Sciatic nerve (tissue), 2 donors: ENCODE measurements around the gene PAM. TPM values are rescaled to one million over a fixed set of nuclear protein-coding genes. Genes with fewer than 3 reads are reported as not detected.
A peak's percentile ranks its signal among the peaks of the same experiment; 100 is the strongest.
"Not testable (repeated sequence)": the region's sequence is repeated elsewhere in the genome, so short reads cannot be mapped to it uniquely, and the experiment has no call there.

Experiments used
- ATAC-seq: fragments of 200-7000 bp; cut with Tn5 transposase; one replicate; pipeline ENCODE4 v1.9.1; 2020; ENCODE audit warnings: mild to moderate bottlenecking, moderate library complexity
- DNase-seq: peaks from one replicate; pipeline ENCODE4 v3.0.0-alpha.2; 2020; ENCODE audit warnings: low spot score
- intact Hi-C: fragments of 100-400 bp; cut with DNase I; formaldehyde crosslinking; loops from one replicate; pipeline ENCODE4 v1.14.2; 2022
- total RNA-seq: library from RNA; stranded (reverse); fragmentation: NEBNext Ultra II Directional; extraction: Animal tissue kit (Norgen Biotek cat#: 25700); gene quantifications from one replicate; pipeline ENCODE4 v1.2.1, GENCODE V29; 2021
- donor health status: DM: no; HTN: no; CAD: no.
- donor health status: DM: no; HTN: no; CAD: no.

The PAM gene
- total RNA-seq, 1 donor from 2014 or later: 188 TPM

- intact Hi-C loops: no loop called here
- no peak for DNase-seq
- ATAC-seq: peak; percentile 41
Measured at GRCh38 chr5:102957141-102957540, 202.0 kb downstream of the PAM start.

GRCh38 chr5:102958481-102959011, 203.4 kb downstream of the PAM start:
- no peak for DNase-seq
- intact Hi-C loops: no loop called here
- ATAC-seq: peak; percentile 52

- DNase-seq (no peak), ATAC-seq (peak; percentile 61)
- intact Hi-C loops: no loop called here
Measured at GRCh38 chr5:102959055-102959454, 203.9 kb downstream of the PAM start.

GRCh38 chr5:102961671-102962070, 206.6 kb downstream of the PAM start:
- intact Hi-C loops: no loop called here

GRCh38 chr5:102965653-102966052, 210.5 kb downstream of the PAM start:
- DNase-seq (no peak), ATAC-seq (no peak)
- intact Hi-C loops: no loop called here

More at GRCh38 chr5:102961671-102962070, 206.6 kb downstream of the PAM start:
- ATAC-seq: no peak
- no peak for DNase-seq

GRCh38 chr5:102969641-102970040, 214.5 kb downstream of the PAM start:
- DNase-seq: no peak
- intact Hi-C loops: no loop called here
- no peak for ATAC-seq

GRCh38 chr5:102971676-102972293, 216.7 kb downstream of the PAM start:
- intact Hi-C loops: no loop called here
- DNase-seq (no peak), ATAC-seq (peak; percentile 90)

- DNase-seq: no peak
- intact Hi-C loops: no loop called here
- no peak for ATAC-seq
Measured at GRCh38 chr5:102974177-102974576, 219.1 kb downstream of the PAM start.

- intact Hi-C loops: no loop called here
- no peak for DNase-seq
- no peak for ATAC-seq
Measured at GRCh38 chr5:102975045-102975444, 219.9 kb downstream of the PAM start.

GRCh38 chr5:102975457-102976182, 220.5 kb downstream of the PAM start:
- intact Hi-C loops: no loop called here
- ATAC-seq: no peak
- DNase-seq: no peak

GRCh38 chr5:102981957-102982635, 227.0 kb downstream of the PAM start:
- DNase-seq (no peak), ATAC-seq (no peak)
- intact Hi-C loops: no loop called here

GRCh38 chr5:102986074-102986473, 231.0 kb downstream of the PAM start:
- DNase-seq (no peak), ATAC-seq (no peak)
- intact Hi-C loops: no loop called here

- intact Hi-C loops: no loop called here
- DNase-seq (no peak), ATAC-seq (no peak)
Measured at GRCh38 chr5:102988459-102988858, 233.4 kb downstream of the PAM start.

GRCh38 chr5:102991802-102992201, 236.7 kb downstream of the PAM start:
- DNase-seq (no peak), ATAC-seq (no peak)
- intact Hi-C loops: no loop called here

- ATAC-seq: no peak
- no peak for DNase-seq
- intact Hi-C loops: no loop called here
Measured at GRCh38 chr5:102996011-102996575, 241.0 kb downstream of the PAM start.

- ATAC-seq (no peak), DNase-seq (no peak)
- intact Hi-C loops: no loop called here
Measured at GRCh38 chr5:102998224-102998623, 243.1 kb downstream of the PAM start.

- ATAC-seq: no peak
- intact Hi-C loops: no loop called here
- no peak for DNase-seq
Measured at GRCh38 chr5:102999191-102999590, 244.1 kb downstream of the PAM start.

GRCh38 chr5:102999621-103000020, 244.5 kb downstream of the PAM start:
- ATAC-seq, intact Hi-C loops, DNase-seq: not testable (repeated sequence)

- DNase-seq: no peak
- intact Hi-C loops: no loop called here
- no peak for ATAC-seq
Measured at GRCh38 chr5:103000089-103000488, 245.0 kb downstream of the PAM start.

- intact Hi-C loops: no loop called here
- DNase-seq (no peak), ATAC-seq (no peak)
Measured at GRCh38 chr5:103003872-103004271, 248.8 kb downstream of the PAM start.
